ENCODE results near the gene METTL27. TPM values are rescaled to one million over a fixed set of nuclear protein-coding genes. Genes with fewer than 3 reads are reported as not detected.

Gene METTL27
- total and polyA plus RNA-seq, 4 donors = 1.0 to 1.7 (median 1.6) TPM

DNA sequence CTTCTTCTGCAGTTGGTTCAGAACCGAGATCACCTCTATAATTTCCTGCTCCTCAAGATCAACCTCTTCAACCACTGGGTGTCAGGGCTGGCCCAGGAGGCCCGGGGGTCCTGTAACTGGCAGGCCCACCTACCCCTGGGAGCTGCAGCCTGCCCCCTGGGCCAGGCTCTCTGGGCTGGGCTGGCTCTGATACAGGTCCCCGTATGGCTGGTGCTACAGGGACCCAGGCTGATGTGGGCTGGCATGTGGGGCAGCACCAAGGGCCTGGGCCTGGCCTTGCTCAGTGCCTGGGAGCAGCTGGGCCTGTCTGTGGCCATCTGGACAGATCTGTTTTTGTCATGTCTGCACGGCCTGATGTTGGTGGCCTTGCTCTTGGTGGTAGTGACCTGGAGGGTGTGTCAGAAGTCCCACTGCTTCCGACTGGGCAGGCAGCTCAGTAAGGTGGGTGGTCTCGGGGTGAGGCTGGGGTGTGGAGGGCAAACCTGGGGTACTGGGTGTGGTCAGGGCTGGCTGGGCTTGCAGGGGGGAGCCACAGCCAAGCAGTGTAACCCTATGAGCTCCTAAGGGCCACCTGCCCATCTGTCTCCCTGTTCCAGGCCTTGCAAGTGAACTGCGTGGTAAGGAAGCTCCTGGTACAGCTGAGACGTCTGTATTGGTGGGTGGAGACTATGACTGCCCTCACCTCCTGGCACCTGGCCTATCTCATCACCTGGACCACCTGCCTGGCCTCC is 22.8 kb upstream of the METTL27 start:
- no peak for DNase-seq (ENCODE audit: low spot score)
- Histone ChIP-seq H3K4me1 (ENCODE audit: control insufficient read depth in 4 of 4, insufficient read depth in 4 of 4, low read length in 3 of 4) (peaks cover 5 to 7% (median 5%) of the 10 kb centered on the region in 4 donors), H3K27me3 (ENCODE audit: control insufficient read depth in 4 of 4, insufficient read depth in 4 of 4, low read length in 3 of 4) (no peaks in the 10 kb centered on the region), H3K4me3 (ENCODE audit: low read depth in 1 of 3, low read length in 3 of 3) (no peak overlapping the region), H3K36me3 (ENCODE audit: control insufficient read depth in 4 of 4, insufficient read depth in 3 of 4, low read depth in 1 of 4, low read length in 3 of 4) (no peaks in the 10 kb centered on the region), H3K9me3 (ENCODE audit: control insufficient read depth in 4 of 4, low read length in 3 of 4) (no peaks in the 10 kb centered on the region), H3K9ac (ENCODE audit: low read depth in 1 of 2, low read length in 2 of 2) (no peak overlapping the region), H3K27ac (ENCODE audit: low read depth in 1 of 2, low read length in 2 of 2) (no peak overlapping the region)
- TF ChIP-seq JUND (IDR thresholded peaks at IDR 0.05) (no peak), SP1 (IDR thresholded peaks at IDR 0.05) (no peak), FOXA1 (IDR thresholded peaks at IDR 0.05) (no peak), RXRA (IDR thresholded peaks at IDR 0.05) (no peak), HNF4G (IDR thresholded peaks at IDR 0.05) (no peak), NR2F2 (IDR thresholded peaks at IDR 0.05) (no peak), GABPA (IDR thresholded peaks at IDR 0.05 in 1 of 2, conservative IDR thresholded peaks at IDR 0.05 in 1 of 2) (no peak), RAD21 (IDR thresholded peaks at IDR 0.05) (no peak), TAF1 (conservative IDR thresholded peaks at IDR 0.05) (no peak), YY1 (IDR thresholded peaks at IDR 0.05) (no peak), HNF4A (conservative IDR thresholded peaks at IDR 0.05) (no peak), EGR1 (IDR thresholded peaks at IDR 0.05; ENCODE audit: low read depth in 2 of 2) (no peak), FOXA2 (IDR thresholded peaks at IDR 0.05) (no peak)
- TF ChIP-seq, protein P1, sequence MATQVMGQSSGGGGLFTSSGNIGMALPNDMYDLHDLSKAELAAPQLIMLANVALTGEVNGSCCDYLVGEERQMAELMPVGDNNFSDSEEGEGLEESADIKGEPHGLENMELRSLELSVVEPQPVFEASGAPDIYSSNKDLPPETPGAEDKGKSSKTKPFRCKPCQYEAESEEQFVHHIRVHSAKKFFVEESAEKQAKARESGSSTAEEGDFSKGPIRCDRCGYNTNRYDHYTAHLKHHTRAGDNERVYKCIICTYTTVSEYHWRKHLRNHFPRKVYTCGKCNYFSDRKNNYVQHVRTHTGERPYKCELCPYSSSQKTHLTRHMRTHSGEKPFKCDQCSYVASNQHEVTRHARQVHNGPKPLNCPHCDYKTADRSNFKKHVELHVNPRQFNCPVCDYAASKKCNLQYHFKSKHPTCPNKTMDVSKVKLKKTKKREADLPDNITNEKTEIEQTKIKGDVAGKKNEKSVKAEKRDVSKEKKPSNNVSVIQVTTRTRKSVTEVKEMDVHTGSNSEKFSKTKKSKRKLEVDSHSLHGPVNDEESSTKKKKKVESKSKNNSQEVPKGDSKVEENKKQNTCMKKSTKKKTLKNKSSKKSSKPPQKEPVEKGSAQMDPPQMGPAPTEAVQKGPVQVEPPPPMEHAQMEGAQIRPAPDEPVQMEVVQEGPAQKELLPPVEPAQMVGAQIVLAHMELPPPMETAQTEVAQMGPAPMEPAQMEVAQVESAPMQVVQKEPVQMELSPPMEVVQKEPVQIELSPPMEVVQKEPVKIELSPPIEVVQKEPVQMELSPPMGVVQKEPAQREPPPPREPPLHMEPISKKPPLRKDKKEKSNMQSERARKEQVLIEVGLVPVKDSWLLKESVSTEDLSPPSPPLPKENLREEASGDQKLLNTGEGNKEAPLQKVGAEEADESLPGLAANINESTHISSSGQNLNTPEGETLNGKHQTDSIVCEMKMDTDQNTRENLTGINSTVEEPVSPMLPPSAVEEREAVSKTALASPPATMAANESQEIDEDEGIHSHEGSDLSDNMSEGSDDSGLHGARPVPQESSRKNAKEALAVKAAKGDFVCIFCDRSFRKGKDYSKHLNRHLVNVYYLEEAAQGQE (IDR thresholded peaks at IDR 0.05) = no peak
- TF ChIP-seq, protein P2, sequence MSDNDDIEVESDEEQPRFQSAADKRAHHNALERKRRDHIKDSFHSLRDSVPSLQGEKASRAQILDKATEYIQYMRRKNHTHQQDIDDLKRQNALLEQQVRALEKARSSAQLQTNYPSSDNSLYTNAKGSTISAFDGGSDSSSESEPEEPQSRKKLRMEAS (IDR thresholded peaks at IDR 0.05) = no peak
- TF ChIP-seq, protein P3, sequence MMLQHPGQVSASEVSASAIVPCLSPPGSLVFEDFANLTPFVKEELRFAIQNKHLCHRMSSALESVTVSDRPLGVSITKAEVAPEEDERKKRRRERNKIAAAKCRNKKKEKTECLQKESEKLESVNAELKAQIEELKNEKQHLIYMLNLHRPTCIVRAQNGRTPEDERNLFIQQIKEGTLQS (IDR thresholded peaks at IDR 0.05) = no peak
- TF ChIP-seq, protein P4, sequence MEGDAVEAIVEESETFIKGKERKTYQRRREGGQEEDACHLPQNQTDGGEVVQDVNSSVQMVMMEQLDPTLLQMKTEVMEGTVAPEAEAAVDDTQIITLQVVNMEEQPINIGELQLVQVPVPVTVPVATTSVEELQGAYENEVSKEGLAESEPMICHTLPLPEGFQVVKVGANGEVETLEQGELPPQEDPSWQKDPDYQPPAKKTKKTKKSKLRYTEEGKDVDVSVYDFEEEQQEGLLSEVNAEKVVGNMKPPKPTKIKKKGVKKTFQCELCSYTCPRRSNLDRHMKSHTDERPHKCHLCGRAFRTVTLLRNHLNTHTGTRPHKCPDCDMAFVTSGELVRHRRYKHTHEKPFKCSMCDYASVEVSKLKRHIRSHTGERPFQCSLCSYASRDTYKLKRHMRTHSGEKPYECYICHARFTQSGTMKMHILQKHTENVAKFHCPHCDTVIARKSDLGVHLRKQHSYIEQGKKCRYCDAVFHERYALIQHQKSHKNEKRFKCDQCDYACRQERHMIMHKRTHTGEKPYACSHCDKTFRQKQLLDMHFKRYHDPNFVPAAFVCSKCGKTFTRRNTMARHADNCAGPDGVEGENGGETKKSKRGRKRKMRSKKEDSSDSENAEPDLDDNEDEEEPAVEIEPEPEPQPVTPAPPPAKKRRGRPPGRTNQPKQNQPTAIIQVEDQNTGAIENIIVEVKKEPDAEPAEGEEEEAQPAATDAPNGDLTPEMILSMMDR (IDR thresholded peaks at IDR 0.05; ENCODE audit: low read depth, low read length, missing input control) = no peak
- TF ChIP-seq, protein P5, sequence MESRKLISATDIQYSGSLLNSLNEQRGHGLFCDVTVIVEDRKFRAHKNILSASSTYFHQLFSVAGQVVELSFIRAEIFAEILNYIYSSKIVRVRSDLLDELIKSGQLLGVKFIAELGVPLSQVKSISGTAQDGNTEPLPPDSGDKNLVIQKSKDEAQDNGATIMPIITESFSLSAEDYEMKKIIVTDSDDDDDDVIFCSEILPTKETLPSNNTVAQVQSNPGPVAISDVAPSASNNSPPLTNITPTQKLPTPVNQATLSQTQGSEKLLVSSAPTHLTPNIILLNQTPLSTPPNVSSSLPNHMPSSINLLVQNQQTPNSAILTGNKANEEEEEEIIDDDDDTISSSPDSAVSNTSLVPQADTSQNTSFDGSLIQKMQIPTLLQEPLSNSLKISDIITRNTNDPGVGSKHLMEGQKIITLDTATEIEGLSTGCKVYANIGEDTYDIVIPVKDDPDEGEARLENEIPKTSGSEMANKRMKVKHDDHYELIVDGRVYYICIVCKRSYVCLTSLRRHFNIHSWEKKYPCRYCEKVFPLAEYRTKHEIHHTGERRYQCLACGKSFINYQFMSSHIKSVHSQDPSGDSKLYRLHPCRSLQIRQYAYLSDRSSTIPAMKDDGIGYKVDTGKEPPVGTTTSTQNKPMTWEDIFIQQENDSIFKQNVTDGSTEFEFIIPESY (IDR thresholded peaks at IDR 0.05) = no peak
- WGBS = 82% methylated on average over 8 of the region's 8 CpGs

All from liver (tissue), 9 donors.